ENCODE data around the gene ACSF2. TPM values are rescaled to one million over a fixed set of nuclear protein-coding genes. Genes with fewer than 3 reads are reported as not detected.

Gene ACSF2
- total and polyA plus RNA-seq, 2 experiments from 2014 or later = 43.1 to 47.9 TPM

DNA sequence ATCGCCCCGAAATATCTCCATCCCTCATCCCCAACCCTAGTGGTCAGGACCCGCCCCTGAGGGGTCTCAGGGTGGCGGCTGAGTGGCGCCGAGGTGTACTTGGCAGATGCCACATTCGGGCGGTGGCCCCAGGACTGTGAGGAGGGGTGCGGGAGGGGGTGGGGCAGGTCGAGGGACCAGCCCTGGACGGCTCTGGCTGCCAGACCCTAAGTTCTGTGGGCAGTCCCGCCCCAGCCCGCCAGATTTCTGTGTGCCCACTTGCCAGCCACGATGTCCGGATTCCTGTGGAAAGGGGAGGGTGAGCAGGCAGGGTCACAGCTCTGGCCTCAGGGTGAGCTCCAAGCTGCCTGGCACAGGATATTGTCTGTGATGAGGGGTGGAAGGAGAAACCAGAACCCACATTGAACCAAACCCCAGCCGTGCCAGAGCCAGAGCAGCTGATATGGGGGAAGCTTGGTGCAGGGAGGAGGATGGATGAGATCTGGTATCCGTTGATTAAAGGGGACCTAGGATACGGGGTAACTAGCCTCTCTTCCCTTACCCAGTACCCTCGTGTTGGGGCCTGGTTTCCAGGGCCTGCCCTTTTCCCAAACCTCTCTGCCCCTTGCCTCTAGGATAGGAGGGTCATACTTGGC lies 43.8 kb downstream of the ACSF2 start:
- no peak overlapping the region for H3K27ac ChIP-seq
- 89% methylated on average over 16 of the region's 19 CpGs for WGBS (ENCODE audit: low lambda C conversion rate, missing lambda C conversion rate)
- H2AFZ ChIP-seq = no peak overlapping the region
- peak overlapping the region; percentile 93 for H3K4me2 ChIP-seq
- no peaks in the 10 kb centered on the region for H3K79me2 ChIP-seq
- H3K4me3 ChIP-seq = no peak overlapping the region
- H3K4me1 ChIP-seq (ENCODE audit: insufficient read depth) = peaks cover 3% of the 10 kb centered on the region
- TF ChIP-seq EZH2 (IDR thresholded peaks at IDR 0.05; ENCODE audit: borderline replicate concordance) (no peak), EZH2phosphoT487 (IDR thresholded peaks at IDR 0.05; ENCODE audit: low read depth, severe bottlenecking, unreplicated experiment) (no peak)
- TF ChIP-seq, protein P1, sequence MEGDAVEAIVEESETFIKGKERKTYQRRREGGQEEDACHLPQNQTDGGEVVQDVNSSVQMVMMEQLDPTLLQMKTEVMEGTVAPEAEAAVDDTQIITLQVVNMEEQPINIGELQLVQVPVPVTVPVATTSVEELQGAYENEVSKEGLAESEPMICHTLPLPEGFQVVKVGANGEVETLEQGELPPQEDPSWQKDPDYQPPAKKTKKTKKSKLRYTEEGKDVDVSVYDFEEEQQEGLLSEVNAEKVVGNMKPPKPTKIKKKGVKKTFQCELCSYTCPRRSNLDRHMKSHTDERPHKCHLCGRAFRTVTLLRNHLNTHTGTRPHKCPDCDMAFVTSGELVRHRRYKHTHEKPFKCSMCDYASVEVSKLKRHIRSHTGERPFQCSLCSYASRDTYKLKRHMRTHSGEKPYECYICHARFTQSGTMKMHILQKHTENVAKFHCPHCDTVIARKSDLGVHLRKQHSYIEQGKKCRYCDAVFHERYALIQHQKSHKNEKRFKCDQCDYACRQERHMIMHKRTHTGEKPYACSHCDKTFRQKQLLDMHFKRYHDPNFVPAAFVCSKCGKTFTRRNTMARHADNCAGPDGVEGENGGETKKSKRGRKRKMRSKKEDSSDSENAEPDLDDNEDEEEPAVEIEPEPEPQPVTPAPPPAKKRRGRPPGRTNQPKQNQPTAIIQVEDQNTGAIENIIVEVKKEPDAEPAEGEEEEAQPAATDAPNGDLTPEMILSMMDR (IDR thresholded peaks at IDR 0.05; ENCODE audit: poor library complexity) = no peak
- H4K20me1 ChIP-seq (ENCODE audit: insufficient read depth, poor library complexity, severe bottlenecking) = no peaks in the 10 kb centered on the region
- H3K36me3 ChIP-seq (replicated peaks; ENCODE audit: insufficient read depth, low read depth) = no peaks in the 10 kb centered on the region
- no peaks in the 10 kb centered on the region for H3K9me2 ChIP-seq (replicated peaks; ENCODE audit: insufficient read depth)
- H3K9me3 ChIP-seq (ENCODE audit: low read depth) = no peaks in the 10 kb centered on the region
- DNase-seq (ENCODE audit: low spot score) = no peak
- no peaks in the 10 kb centered on the region for H3K27me3 ChIP-seq

DNA sequence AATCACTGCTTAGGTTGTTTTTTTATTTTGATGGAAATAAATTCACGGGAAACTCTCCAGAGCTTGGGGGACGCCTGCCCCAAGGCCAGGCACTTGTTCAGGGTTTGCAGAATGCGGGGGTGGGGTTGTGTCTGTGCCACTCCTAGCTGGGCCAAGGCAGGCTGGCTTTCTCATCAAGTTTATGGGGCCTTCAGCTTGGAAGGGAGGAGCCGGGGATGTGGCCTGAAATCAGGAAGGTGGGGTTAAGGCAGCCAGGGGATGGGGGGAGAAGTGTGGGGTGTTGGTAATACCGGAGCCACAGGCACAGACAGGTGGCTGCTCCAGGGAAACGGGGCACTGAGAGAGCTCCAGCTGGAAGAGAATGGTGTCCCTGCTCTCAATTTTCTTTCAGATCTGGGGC lies 44.4 kb downstream of the ACSF2 start:
- no peak overlapping the region for H3K4me2 ChIP-seq
- no peaks in the 10 kb centered on the region for H3K36me3 ChIP-seq (replicated peaks; ENCODE audit: insufficient read depth, low read depth)
- no peak for DNase-seq (ENCODE audit: low spot score)
- H2AFZ ChIP-seq = no peak overlapping the region
- 74% methylated on average over 6 of the region's 6 CpGs for WGBS (ENCODE audit: low lambda C conversion rate, missing lambda C conversion rate)
- no peaks in the 10 kb centered on the region for H3K9me3 ChIP-seq (ENCODE audit: low read depth)
- H3K27me3 ChIP-seq = no peaks in the 10 kb centered on the region
- no peaks in the 10 kb centered on the region for H3K79me2 ChIP-seq
- peaks cover 3% of the 10 kb centered on the region for H3K4me1 ChIP-seq (ENCODE audit: insufficient read depth)
- H3K4me3 ChIP-seq = no peak overlapping the region
- TF ChIP-seq EZH2 (IDR thresholded peaks at IDR 0.05; ENCODE audit: borderline replicate concordance) = no peak
- TF ChIP-seq, protein P1 (IDR thresholded peaks at IDR 0.05; ENCODE audit: poor library complexity) = no peak
- no peak for TF ChIP-seq EZH2phosphoT487 (IDR thresholded peaks at IDR 0.05; ENCODE audit: low read depth, severe bottlenecking, unreplicated experiment)
- H3K27ac ChIP-seq = no peak overlapping the region
- H4K20me1 ChIP-seq (ENCODE audit: insufficient read depth, poor library complexity, severe bottlenecking) = no peaks in the 10 kb centered on the region
- no peaks in the 10 kb centered on the region for H3K9me2 ChIP-seq (replicated peaks; ENCODE audit: insufficient read depth)

DNA sequence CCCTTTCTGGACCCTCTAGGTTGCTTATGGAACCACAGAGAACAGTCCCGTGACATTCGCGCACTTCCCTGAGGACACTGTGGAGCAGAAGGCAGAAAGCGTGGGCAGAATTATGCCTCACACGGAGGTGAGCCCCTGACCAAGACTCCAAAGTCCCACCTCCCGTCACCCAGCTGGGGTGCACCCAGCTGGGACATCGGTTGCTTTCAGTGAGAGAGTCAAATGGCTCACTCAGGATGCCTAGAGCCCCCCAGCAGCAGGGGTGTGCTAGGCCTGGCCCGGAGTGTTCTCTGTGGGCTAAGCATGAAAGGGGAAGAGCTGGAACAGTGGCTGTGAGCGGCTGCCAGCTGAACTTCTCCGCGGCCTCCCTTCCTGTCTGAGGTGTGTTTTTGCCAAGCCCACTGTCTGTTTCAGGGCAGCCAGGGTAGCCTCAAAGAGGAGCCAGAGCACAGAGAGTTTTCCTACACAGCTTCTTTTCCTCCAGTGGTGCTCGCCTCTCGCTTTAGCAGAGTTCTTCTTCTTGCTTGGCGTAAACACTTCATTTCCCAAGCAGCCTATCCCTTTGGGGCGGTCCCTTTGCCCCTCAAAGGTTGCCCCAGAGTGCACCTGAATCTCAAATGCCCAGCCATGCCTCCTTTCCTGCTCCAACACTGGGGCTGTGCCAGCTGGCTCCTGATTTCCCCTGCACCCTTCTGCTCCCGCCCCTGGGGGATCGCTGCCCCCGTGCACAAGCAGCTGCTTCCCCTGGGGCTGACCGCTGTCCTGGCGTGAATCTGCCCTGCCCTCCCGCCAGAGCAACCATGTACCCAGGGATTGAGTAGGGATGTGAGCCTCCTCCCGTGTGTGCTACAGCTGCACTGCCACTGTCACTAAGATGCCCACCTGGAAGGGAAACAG lies 45.2 kb downstream of the ACSF2 start:
- Histone ChIP-seq H3K9me2 (replicated peaks; ENCODE audit: insufficient read depth) (no peaks in the 10 kb centered on the region), H3K4me2 (no peak overlapping the region), H3K4me3 (no peak overlapping the region), H3K79me2 (no peaks in the 10 kb centered on the region), H3K9me3 (ENCODE audit: low read depth) (no peaks in the 10 kb centered on the region), H3K27ac (no peak overlapping the region), H2AFZ (no peak overlapping the region), H3K27me3 (no peaks in the 10 kb centered on the region), H4K20me1 (ENCODE audit: insufficient read depth, poor library complexity, severe bottlenecking) (no peaks in the 10 kb centered on the region), H3K36me3 (replicated peaks; ENCODE audit: insufficient read depth, low read depth) (no peaks in the 10 kb centered on the region), H3K4me1 (ENCODE audit: insufficient read depth) (peaks cover 3% of the 10 kb centered on the region)
- no peak for TF ChIP-seq EZH2phosphoT487 (IDR thresholded peaks at IDR 0.05; ENCODE audit: low read depth, severe bottlenecking, unreplicated experiment)
- TF ChIP-seq, protein P1 (IDR thresholded peaks at IDR 0.05; ENCODE audit: poor library complexity) = no peak
- no peak for TF ChIP-seq EZH2 (IDR thresholded peaks at IDR 0.05; ENCODE audit: borderline replicate concordance)
- 94% methylated on average over 22 of the region's 22 CpGs for WGBS (ENCODE audit: low lambda C conversion rate, missing lambda C conversion rate)
- DNase-seq (ENCODE audit: low spot score) = no peak
